Measurements from ENCODE around the gene LTBP3. TPM values are rescaled to one million over a fixed set of nuclear protein-coding genes. Genes with fewer than 3 reads are reported as not detected.

LTBP3 gene
- polyA plus RNA-seq, 1 of the 3 experiments (the other 2 are of a cell fraction): 167 TPM

GRCh38 chr11:65503949-65504673, 54.0 kb downstream of the LTBP3 start:
- peaks cover 88% of the 10 kb centered on the region for H4K20me1 ChIP-seq (ENCODE audit: insufficient read depth)
- H3K4me3 ChIP-seq (ENCODE audit: low read depth in 2 of 2, low read length in 1 of 2): peak overlapping the region; percentile 84 to 87
- H3K9me3 ChIP-seq: no peaks in the 10 kb centered on the region
- peaks cover 100% of the 10 kb centered on the region for H3F3A ChIP-seq (replicated peaks; ENCODE audit: insufficient read depth)
- no peaks in the 10 kb centered on the region for H3K27me3 ChIP-seq (ENCODE audit: insufficient read depth)
- peaks cover 88% of the 10 kb centered on the region for H3K79me2 ChIP-seq (ENCODE audit: insufficient read depth)
- POLR2A ChIA-PET: interaction anchor here (0.6 to 26.8 kb wide), 9 partner anchors 16 to 206 kb away, joined by 3 to 1027 read pairs (median 3); partner anchors contain the start of genes DPF2, NEAT1 and SLC25A45
- DNase-seq: no peak
- WGBS (ENCODE audit: low lambda C conversion rate): 0% methylated on average over 3 of the region's 3 CpGs
- peak overlapping the region; percentile 87 for H3K4me2 ChIP-seq
- 0 out of 2 replicates have a peak, but pooled peaks have one; percentile 10 for TF ChIP-seq SIN3A (IDR thresholded peaks at IDR 0.05; ENCODE audit: borderline replicate concordance, low read depth, low read length)
- no peak for TF ChIP-seq FOSL2 (IDR thresholded peaks at IDR 0.05; ENCODE audit: borderline replicate concordance, low read depth)
- TF ChIP-seq MXI1 (IDR thresholded peaks at IDR 0.05; ENCODE audit: low read depth, low read length): no peak
- TF ChIP-seq IRF3 (IDR thresholded peaks at IDR 0.05; ENCODE audit: low read depth, low read length): no peak
- TF ChIP-seq POLR2AphosphoS5 (IDR thresholded peaks at IDR 0.05; ENCODE audit: low read depth, low read length): peak; percentile 72
- no peak for TF ChIP-seq TAF1 (IDR thresholded peaks at IDR 0.05; ENCODE audit: borderline replicate concordance, low read depth, low read length)
- 0 out of 2 replicates have a peak, but pooled peaks have one; percentile 9 for TF ChIP-seq TEAD4 (IDR thresholded peaks at IDR 0.05; ENCODE audit: borderline replicate concordance, insufficient read depth)
- 0 out of 2 replicates have a peak, but pooled peaks have one; percentile 14 for TF ChIP-seq ELF1 (IDR thresholded peaks at IDR 0.05)
- 0 out of 2 replicates have a peak, but pooled peaks have one; percentile 8 for TF ChIP-seq JUND (IDR thresholded peaks at IDR 0.05)
- peak; percentile 21; the same call in 1 of the 2 replicates for TF ChIP-seq ZBTB33 (IDR thresholded peaks at IDR 0.05; ENCODE audit: borderline replicate concordance, low read depth)
- no peak overlapping the region for H2AFZ ChIP-seq (ENCODE audit: low read depth)
- H3K9ac ChIP-seq: peak overlapping the region; percentile 100
- H3K9me2 ChIP-seq: no peaks in the 10 kb centered on the region
- peak overlapping the region; percentile 71 to 99; a peak in 3 of 4 replicates for H3K27ac ChIP-seq (ENCODE audit: low read depth in 2 of 2, low read length in 1 of 2)
- CTCF ChIA-PET: interaction anchor here (0.8 to 8.8 kb wide), 7 partner anchors 12 to 174 kb away, joined by 3 to 223 read pairs (median 4); partner anchors contain the start of gene NEAT1
- H3K36me3 ChIP-seq (replicated peaks in 1 of 2; ENCODE audit: control insufficient read depth in 1 of 2, insufficient read depth in 2 of 2, low read length in 1 of 2): peaks cover 66 to 77% of the 10 kb centered on the region in 2 experiments
- peaks cover 0 to 19% of the 10 kb centered on the region in 2 experiments; a peak in 2 of 4 replicates for H3K4me1 ChIP-seq (ENCODE audit: control insufficient read depth in 1 of 2, insufficient read depth in 2 of 2, low read depth in 1 of 2, low read length in 1 of 2)

- peaks cover 89% of the 10 kb centered on the region for H4K20me1 ChIP-seq (ENCODE audit: insufficient read depth)
- DNase-seq: no peak
- CTCF ChIA-PET: interaction anchor here (0.8 to 1.9 kb wide), 10 partner anchors 7 to 188 kb away, joined by 3 to 12 read pairs (median 4); partner anchors contain the start of gene ZNRD2
These were observed 54.7 kb downstream of the LTBP3 start for GRCh38 chr11:65503368-65503948.

More at GRCh38 chr11:65503368-65503948, 54.7 kb downstream of the LTBP3 start:
- peaks cover 66 to 77% of the 10 kb centered on the region in 2 experiments for H3K36me3 ChIP-seq (replicated peaks in 1 of 2; ENCODE audit: control insufficient read depth in 1 of 2, insufficient read depth in 2 of 2, low read length in 1 of 2)
- no peaks in the 10 kb centered on the region for H3K27me3 ChIP-seq (ENCODE audit: insufficient read depth)
- TF ChIP-seq POLR2AphosphoS5 (IDR thresholded peaks at IDR 0.05; ENCODE audit: low read depth, low read length) (peak; percentile 32; the same call in 1 of the 2 replicates), MXI1 (IDR thresholded peaks at IDR 0.05; ENCODE audit: low read depth, low read length) (no peak), TEAD4 (IDR thresholded peaks at IDR 0.05; ENCODE audit: borderline replicate concordance, insufficient read depth) (no peak)
- peaks cover 95% of the 10 kb centered on the region for H3F3A ChIP-seq (replicated peaks; ENCODE audit: insufficient read depth)
- peak overlapping the region; percentile 100 for H3K9ac ChIP-seq
- no peaks in the 10 kb centered on the region for H3K9me2 ChIP-seq
- peak overlapping the region; percentile 84 to 87 for H3K4me3 ChIP-seq (ENCODE audit: low read depth in 2 of 2, low read length in 1 of 2)
- H3K79me2 ChIP-seq (ENCODE audit: insufficient read depth): peaks cover 93% of the 10 kb centered on the region
- H3K27ac ChIP-seq (ENCODE audit: low read depth in 2 of 2, low read length in 1 of 2): peak overlapping the region; percentile 56 to 99
- 0% methylated on average over 3 of the region's 3 CpGs for WGBS (ENCODE audit: low lambda C conversion rate)
- H3K4me2 ChIP-seq: peak overlapping the region; percentile 87
- POLR2A ChIA-PET: interaction anchor here (0.6 to 26.8 kb wide), 7 partner anchors 9 to 171 kb away, joined by 3 to 1027 read pairs (median 4); partner anchors contain the start of gene NEAT1
- no peak overlapping the region for H2AFZ ChIP-seq (ENCODE audit: low read depth)
- no peaks in the 10 kb centered on the region for H3K9me3 ChIP-seq
- peaks cover 0 to 20% of the 10 kb centered on the region in 2 experiments; a peak in 2 of 4 replicates for H3K4me1 ChIP-seq (ENCODE audit: control insufficient read depth in 1 of 2, insufficient read depth in 2 of 2, low read depth in 1 of 2, low read length in 1 of 2)
